ENCODE results near the gene SLC37A2. TPM values are rescaled to one million over a fixed set of nuclear protein-coding genes. Genes with fewer than 3 reads are reported as not detected.

Gene SLC37A2
- total RNA-seq, 1 experiment from 2014 or later, result 5.1 TPM

DNA sequence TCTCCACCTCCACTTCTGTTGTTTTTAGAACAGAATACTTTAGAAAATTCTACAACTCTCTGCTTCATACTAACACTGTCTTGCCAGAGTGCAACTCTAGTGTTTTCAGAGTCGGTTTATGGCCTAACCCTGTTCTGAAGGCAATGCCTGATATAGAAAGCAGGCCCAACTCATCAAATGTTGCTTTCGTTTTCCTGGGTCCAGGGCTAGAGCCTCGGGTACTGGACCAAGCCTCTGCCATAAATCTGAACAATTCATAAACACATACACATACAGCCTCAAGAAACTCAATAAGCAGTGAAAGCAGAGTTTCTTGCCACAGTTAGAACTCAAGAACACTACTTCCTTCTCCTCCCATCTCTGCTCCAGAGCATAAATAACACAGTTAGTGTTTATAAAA is 38.5 kb downstream of the SLC37A2 start:
- Histone ChIP-seq H3K27me3 (ENCODE audit: insufficient read depth, low read length) (no peaks in the 10 kb centered on the region), H3K9ac (ENCODE audit: low read length) (no peak overlapping the region), H3K79me2 (ENCODE audit: insufficient read depth, low read length) (peaks cover 8% of the 10 kb centered on the region; the same call in 1 of the 2 replicates), H3K4me1 (ENCODE audit: control insufficient read depth in 1 of 2, insufficient read depth in 2 of 2, low read length in 2 of 2) (no peaks in the 10 kb centered on the region), H3K4me2 (ENCODE audit: low read length) (no peak overlapping the region), H3K9me3 (ENCODE audit: control insufficient read depth in 1 of 2, insufficient read depth in 1 of 2, low read depth in 1 of 2, low read length in 2 of 2) (no peaks in the 10 kb centered on the region), H3K36me3 (ENCODE audit: control insufficient read depth in 1 of 2, insufficient read depth in 2 of 2, low read length in 2 of 2) (peaks cover 0 to 8% of the 10 kb centered on the region in 2 experiments; a peak in 1 of 4 replicates), H3K4me3 (replicated peaks in 1 of 2; ENCODE audit: low read depth in 1 of 2, low read length in 2 of 2) (no peak overlapping the region), H2AFZ (ENCODE audit: low read depth, low read length, poor library complexity, severe bottlenecking) (no peak overlapping the region), H3K9me2 (ENCODE audit: insufficient read depth) (no peaks in the 10 kb centered on the region), H3K27ac (ENCODE audit: low read depth, low read length) (no peak overlapping the region), H4K20me1 (ENCODE audit: insufficient read depth) (no peaks in the 10 kb centered on the region)
- ChIA-PET CTCF (no interaction called here), RAD21 (ENCODE audit: low non-redundant PET in 1 of 2, low total read pairs in 2 of 2, uncharacterized antibody in 2 of 2, unreplicated experiment in 2 of 2) (no interaction called here), POLR2A (no interaction called here)
- no TSS peak for BruUV-seq (replicated peaks)
- no peak for ATAC-seq
- no peak for DNase-seq (ENCODE audit: low read depth, low spot score)
- intact Hi-C loops (cut with micrococcal nuclease), result no loop called here
- TF ChIP-seq, protein P1, sequence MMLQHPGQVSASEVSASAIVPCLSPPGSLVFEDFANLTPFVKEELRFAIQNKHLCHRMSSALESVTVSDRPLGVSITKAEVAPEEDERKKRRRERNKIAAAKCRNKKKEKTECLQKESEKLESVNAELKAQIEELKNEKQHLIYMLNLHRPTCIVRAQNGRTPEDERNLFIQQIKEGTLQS (IDR thresholded peaks at IDR 0.05), result no peak
- TF ChIP-seq CEBPB (IDR thresholded peaks at IDR 0.05; ENCODE audit: low read depth) (no peak), EZH2phosphoT487 (IDR thresholded peaks at IDR 0.05; ENCODE audit: borderline replicate concordance) (no peak), SP1 (IDR thresholded peaks at IDR 0.05; ENCODE audit: low read depth) (no peak), ZNF274 (IDR thresholded peaks at IDR 0.05; ENCODE audit: low read depth, low read length) (no peak), EZH2 (IDR thresholded peaks at IDR 0.05) (no peak), YY1 (IDR thresholded peaks at IDR 0.05; ENCODE audit: extremely low read depth, insufficient replicate concordance, low read depth, low read length) (no peak), SRF (IDR thresholded peaks at IDR 0.05; ENCODE audit: low read depth) (no peak), ZFX (IDR thresholded peaks at IDR 0.05) (no peak), POLR2A (IDR thresholded peaks at IDR 0.05; ENCODE audit: borderline replicate concordance, extremely low read depth, insufficient read depth, insufficient read length) (no peak), CBX3 (IDR thresholded peaks at IDR 0.05; ENCODE audit: low read depth) (no peak), MAX (IDR thresholded peaks at IDR 0.05) (no peak), RAD21 (IDR thresholded peaks at IDR 0.05; ENCODE audit: low read depth) (no peak)
- TF ChIP-seq, protein P2, sequence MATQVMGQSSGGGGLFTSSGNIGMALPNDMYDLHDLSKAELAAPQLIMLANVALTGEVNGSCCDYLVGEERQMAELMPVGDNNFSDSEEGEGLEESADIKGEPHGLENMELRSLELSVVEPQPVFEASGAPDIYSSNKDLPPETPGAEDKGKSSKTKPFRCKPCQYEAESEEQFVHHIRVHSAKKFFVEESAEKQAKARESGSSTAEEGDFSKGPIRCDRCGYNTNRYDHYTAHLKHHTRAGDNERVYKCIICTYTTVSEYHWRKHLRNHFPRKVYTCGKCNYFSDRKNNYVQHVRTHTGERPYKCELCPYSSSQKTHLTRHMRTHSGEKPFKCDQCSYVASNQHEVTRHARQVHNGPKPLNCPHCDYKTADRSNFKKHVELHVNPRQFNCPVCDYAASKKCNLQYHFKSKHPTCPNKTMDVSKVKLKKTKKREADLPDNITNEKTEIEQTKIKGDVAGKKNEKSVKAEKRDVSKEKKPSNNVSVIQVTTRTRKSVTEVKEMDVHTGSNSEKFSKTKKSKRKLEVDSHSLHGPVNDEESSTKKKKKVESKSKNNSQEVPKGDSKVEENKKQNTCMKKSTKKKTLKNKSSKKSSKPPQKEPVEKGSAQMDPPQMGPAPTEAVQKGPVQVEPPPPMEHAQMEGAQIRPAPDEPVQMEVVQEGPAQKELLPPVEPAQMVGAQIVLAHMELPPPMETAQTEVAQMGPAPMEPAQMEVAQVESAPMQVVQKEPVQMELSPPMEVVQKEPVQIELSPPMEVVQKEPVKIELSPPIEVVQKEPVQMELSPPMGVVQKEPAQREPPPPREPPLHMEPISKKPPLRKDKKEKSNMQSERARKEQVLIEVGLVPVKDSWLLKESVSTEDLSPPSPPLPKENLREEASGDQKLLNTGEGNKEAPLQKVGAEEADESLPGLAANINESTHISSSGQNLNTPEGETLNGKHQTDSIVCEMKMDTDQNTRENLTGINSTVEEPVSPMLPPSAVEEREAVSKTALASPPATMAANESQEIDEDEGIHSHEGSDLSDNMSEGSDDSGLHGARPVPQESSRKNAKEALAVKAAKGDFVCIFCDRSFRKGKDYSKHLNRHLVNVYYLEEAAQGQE (IDR thresholded peaks at IDR 0.05; ENCODE audit: low read depth), result no peak

All from HCT116 (cell line).